Measurements from ENCODE around the gene FBXO3. TPM values are rescaled to one million over a fixed set of nuclear protein-coding genes. Genes with fewer than 3 reads are reported as not detected.

FBXO3 gene
- total RNA-seq, 4 donors from 2014 or later = 31.2 to 45.8 (median 33.4) TPM

DNA sequence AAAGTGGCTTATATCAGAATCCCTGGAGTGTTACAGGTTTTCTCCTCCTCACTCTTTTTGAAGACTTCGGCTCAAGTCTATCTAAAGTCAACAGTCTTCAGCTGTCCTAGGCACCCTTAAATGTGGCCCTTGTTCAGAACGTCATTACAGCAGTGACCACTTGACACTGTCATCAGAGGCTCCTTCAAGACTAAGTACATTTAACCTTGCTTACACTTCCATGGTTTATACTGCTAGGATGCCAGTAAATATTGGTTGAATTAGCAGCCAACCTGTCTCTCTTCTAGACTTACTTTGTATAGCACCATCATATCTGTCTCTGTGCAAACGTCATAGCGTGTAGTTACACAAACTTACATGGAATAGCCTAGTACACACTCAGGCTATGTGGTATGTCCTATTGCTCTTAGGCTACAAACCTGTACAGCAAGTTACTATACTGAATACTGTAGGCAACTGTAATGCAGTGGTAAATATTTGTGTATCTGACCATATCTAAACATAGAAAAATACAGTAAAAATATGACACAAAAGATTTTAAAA lies 60.4 kb downstream of the FBXO3 start:
- Histone ChIP-seq H3K27me3 (no peaks in the 10 kb centered on the region), H3K36me3 (peaks cover 2 to 79% of the 10 kb centered on the region in 2 donors), H3K9me3 (no peaks in the 10 kb centered on the region), H3K27ac (peak overlapping the region; percentile 67 to 99 (median 92)), H3K4me3 (no peak overlapping the region), H3K4me1 (peaks cover 36 to 53% of the 10 kb centered on the region in 2 donors)
- ATAC-seq (no peak), DNase-seq (no peak)
- intact Hi-C loops (cut with DNase I; ENCODE audit: low total_unique reads) = no loop called here
- in situ Hi-C loops (cut with MboI; ENCODE audit: low sequenced_read_pairs in 4 of 4) = no loop called here
- TF ChIP-seq POLR2A (IDR thresholded peaks at IDR 0.05) = no peak
- TF ChIP-seq, protein P1, sequence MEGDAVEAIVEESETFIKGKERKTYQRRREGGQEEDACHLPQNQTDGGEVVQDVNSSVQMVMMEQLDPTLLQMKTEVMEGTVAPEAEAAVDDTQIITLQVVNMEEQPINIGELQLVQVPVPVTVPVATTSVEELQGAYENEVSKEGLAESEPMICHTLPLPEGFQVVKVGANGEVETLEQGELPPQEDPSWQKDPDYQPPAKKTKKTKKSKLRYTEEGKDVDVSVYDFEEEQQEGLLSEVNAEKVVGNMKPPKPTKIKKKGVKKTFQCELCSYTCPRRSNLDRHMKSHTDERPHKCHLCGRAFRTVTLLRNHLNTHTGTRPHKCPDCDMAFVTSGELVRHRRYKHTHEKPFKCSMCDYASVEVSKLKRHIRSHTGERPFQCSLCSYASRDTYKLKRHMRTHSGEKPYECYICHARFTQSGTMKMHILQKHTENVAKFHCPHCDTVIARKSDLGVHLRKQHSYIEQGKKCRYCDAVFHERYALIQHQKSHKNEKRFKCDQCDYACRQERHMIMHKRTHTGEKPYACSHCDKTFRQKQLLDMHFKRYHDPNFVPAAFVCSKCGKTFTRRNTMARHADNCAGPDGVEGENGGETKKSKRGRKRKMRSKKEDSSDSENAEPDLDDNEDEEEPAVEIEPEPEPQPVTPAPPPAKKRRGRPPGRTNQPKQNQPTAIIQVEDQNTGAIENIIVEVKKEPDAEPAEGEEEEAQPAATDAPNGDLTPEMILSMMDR (IDR thresholded peaks at IDR 0.05 in 4 of 5, conservative IDR thresholded peaks at IDR 0.05 in 1 of 5) = no peak

DNA sequence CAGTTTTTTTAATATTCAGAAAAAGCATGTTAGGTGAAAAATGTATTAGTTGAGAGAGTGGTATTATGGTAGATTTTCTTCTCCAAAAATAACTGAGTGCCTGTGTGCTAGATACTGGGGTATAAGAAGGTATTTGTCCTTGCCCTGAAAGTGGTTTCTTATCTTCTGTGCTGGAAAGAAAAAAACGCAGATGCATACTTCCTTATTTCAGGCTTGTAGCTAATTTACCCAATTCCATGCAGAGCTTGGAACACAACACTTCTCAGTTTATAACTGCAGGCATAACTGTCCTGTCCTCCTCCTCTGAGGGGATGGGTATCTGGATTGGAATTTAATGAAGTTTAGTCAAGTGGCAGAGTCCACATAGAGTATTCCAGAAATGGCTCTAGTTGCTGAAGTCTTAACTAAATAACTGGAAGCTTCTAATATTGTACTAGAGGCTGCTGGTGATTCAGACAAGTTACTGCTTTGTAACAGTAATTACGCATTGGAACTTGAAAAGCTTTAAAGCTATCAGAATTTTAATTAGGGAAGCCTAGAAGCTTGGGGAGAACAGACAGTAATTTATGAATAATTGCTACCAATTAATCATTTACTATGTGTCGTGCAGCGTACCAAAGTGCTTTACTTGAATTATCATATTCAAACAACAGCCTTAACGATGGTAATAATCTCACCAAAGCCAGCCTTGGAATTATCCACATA lies 61.0 kb downstream of the FBXO3 start:
- Histone ChIP-seq H3K4me1 (peaks cover 36 to 53% of the 10 kb centered on the region in 2 donors), H3K4me3 (no peak overlapping the region), H3K27ac (peak overlapping the region; percentile 67 to 99 (median 92)), H3K27me3 (no peaks in the 10 kb centered on the region), H3K9me3 (no peaks in the 10 kb centered on the region), H3K36me3 (peaks cover 2 to 84% of the 10 kb centered on the region in 2 donors)
- in situ Hi-C loops (cut with MboI; ENCODE audit: low sequenced_read_pairs in 4 of 4) = no loop called here
- DNase-seq (no peak), ATAC-seq (no peak)
- intact Hi-C loops (cut with DNase I; ENCODE audit: low total_unique reads) = no loop called here
- TF ChIP-seq POLR2A (IDR thresholded peaks at IDR 0.05) = no peak
- TF ChIP-seq, protein P1 (IDR thresholded peaks at IDR 0.05 in 4 of 5, conservative IDR thresholded peaks at IDR 0.05 in 1 of 5) = no peak

DNA sequence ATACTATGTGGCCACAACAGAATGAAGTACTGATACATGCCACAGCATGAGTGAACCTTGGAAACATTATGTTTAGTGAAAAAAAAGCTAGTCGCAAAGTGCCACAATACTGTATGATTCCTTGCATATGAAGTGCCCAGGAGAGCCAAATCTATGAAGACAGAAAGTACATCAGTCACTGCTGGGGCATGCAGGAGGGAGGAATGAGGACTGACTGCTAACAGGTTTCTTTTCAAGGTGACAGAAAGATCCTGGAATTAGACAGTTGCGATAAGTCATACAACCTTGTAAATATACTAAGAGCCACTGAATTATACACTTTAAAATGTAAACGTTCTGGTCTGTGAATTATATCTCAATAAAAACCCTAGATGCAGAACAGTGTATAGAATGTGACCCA lies 61.9 kb downstream of the FBXO3 start:
- Histone ChIP-seq H3K4me3 (no peak overlapping the region), H3K9me3 (no peaks in the 10 kb centered on the region), H3K27ac (peak overlapping the region in 3 of 4 donors; percentile 92 to 99 (median 92)), H3K27me3 (no peaks in the 10 kb centered on the region), H3K4me1 (peaks cover 36 to 52% of the 10 kb centered on the region in 2 donors), H3K36me3 (peaks cover 2 to 78% of the 10 kb centered on the region in 2 donors)
- intact Hi-C loops (cut with DNase I; ENCODE audit: low total_unique reads) = no loop called here
- in situ Hi-C loops (cut with MboI; ENCODE audit: low sequenced_read_pairs in 4 of 4) = no loop called here
- TF ChIP-seq POLR2A (IDR thresholded peaks at IDR 0.05) = no peak
- TF ChIP-seq, protein P1 (IDR thresholded peaks at IDR 0.05 in 4 of 5, conservative IDR thresholded peaks at IDR 0.05 in 1 of 5) = no peak
- no peak for ATAC-seq
- DNase-seq = no peak

DNA sequence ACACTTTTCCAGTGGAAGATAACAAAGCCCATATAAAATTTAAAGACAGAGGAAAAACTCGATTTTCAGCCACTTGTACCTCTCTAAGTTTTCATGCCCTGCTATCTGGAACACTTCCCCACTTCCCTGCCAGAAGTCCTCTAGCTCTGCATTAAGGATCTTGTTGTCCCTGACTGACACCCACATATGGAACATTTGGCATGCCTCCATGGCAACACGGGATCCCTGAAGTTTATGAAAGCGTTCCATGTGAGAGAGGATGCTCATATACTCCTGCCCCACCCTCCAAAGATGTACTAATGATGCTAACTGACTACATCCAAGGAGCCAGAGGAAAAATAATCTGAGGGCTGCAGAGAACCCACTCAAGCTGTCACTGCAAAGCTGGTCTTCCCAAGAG lies 64.9 kb downstream of the FBXO3 start:
- in situ Hi-C loops (cut with MboI; ENCODE audit: low sequenced_read_pairs in 4 of 4) (no loop called here), intact Hi-C loops (cut with DNase I; ENCODE audit: low total_unique reads) (loop anchor here (10.0 kb wide), 3 partner anchors 455 to 725 kb away; partner anchors contain the start of genes CAT and HIPK3)
- TF ChIP-seq, protein P1 (IDR thresholded peaks at IDR 0.05 in 4 of 5, conservative IDR thresholded peaks at IDR 0.05 in 1 of 5) = no peak
- TF ChIP-seq POLR2A (IDR thresholded peaks at IDR 0.05) = no peak
- H3K27me3 ChIP-seq = no peaks in the 10 kb centered on the region
- peak; percentile 72 to 73 for DNase-seq
- no peak overlapping the region for H3K4me3 ChIP-seq
- H3K9me3 ChIP-seq = no peaks in the 10 kb centered on the region
- H3K27ac ChIP-seq = peak overlapping the region; percentile 84 to 99 (median 85)
- peaks cover 2 to 55% of the 10 kb centered on the region in 2 donors for H3K36me3 ChIP-seq
- H3K4me1 ChIP-seq = peaks cover 50 to 55% of the 10 kb centered on the region in 2 donors
- ATAC-seq = peak; percentile 28 to 53
